C4-2B (cell line): Measurements from ENCODE around the gene RGSL1.

Source experiments
- H3K27ac ChIP-seq: fragments of 450-650 bp; 2 replicates; pipeline ENCODE4 v1.5.1; 2017
- ZFX ChIP-seq: fragments of 450-650 bp; IDR thresholded peaks from 2 replicates; pipeline ENCODE4 v1.6.1; 2017
- TF ChIP-seq, protein P1 (sequence below): fragments of 450-650 bp; conservative IDR thresholded peaks from 2 replicates; pipeline ENCODE4 v1.5.1; 2017; ENCODE audit warnings: mild to moderate bottlenecking

RGSL1 gene

DNA sequence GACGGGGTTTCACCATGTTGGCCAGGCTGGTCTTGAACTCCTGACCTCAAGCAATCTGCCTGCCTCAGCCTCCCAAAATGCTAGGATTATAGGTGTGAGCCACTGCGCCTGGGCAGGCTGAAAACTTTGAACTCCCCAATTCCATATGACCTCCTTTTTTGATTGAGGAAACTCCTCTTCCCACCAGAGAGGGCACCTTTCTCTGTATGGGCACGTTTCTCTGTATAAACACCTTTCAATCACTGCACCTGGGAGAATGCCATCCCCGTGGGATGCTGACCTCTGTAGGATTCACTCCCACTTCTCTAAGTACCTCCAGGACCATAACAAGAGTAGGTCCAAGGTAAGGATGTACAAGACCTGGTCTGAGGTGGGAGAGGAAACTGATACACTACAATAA is 39.8 kb upstream of the RGSL1 start:
- H3K27ac ChIP-seq = peak overlapping the region; percentile 49
- no peak for TF ChIP-seq ZFX
- TF ChIP-seq, protein P1, sequence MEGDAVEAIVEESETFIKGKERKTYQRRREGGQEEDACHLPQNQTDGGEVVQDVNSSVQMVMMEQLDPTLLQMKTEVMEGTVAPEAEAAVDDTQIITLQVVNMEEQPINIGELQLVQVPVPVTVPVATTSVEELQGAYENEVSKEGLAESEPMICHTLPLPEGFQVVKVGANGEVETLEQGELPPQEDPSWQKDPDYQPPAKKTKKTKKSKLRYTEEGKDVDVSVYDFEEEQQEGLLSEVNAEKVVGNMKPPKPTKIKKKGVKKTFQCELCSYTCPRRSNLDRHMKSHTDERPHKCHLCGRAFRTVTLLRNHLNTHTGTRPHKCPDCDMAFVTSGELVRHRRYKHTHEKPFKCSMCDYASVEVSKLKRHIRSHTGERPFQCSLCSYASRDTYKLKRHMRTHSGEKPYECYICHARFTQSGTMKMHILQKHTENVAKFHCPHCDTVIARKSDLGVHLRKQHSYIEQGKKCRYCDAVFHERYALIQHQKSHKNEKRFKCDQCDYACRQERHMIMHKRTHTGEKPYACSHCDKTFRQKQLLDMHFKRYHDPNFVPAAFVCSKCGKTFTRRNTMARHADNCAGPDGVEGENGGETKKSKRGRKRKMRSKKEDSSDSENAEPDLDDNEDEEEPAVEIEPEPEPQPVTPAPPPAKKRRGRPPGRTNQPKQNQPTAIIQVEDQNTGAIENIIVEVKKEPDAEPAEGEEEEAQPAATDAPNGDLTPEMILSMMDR = peak; percentile 29

DNA sequence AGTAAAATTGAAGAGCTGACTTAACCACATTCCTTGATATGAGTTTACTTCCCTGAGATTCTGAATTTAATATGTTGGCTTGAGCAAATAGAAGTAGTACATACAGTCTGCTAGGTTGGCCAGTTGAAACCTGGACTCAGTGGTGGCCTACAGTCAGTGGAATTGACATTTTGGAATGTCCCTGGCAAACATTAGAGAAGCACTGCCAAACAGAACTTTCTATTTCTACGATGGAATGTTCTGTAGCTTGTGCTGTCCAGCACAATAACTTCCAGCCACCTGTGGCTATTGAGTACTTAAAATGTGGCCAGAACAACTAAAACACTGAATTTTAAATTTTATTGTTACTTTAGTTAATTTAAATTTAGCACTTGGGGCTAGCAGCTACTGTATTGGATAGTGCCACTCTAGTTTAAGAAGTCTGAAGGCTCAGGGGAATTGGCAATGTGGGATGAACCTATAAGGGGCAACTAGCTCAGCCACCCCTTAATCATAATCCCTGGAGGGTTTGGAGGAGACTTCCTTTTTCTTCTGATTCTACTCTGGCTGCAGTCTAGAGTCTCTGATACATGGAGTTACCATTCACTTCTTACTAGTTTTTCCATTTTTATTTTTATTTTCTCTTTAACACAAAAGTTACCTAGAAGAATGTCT is 39.2 kb upstream of the RGSL1 start:
- H3K27ac ChIP-seq = peak overlapping the region; percentile 49; the same call in 1 of the 2 replicates
- TF ChIP-seq, protein P1 = no peak; the same call in 1 of the 2 replicates
- TF ChIP-seq ZFX = no peak

- no peak overlapping the region for H3K27ac ChIP-seq
- TF ChIP-seq, protein P1 = no peak
- no peak for TF ChIP-seq ZFX
These were observed 36.5 kb upstream of the RGSL1 start for GRCh38 chr1:182413486-182413885.

DNA sequence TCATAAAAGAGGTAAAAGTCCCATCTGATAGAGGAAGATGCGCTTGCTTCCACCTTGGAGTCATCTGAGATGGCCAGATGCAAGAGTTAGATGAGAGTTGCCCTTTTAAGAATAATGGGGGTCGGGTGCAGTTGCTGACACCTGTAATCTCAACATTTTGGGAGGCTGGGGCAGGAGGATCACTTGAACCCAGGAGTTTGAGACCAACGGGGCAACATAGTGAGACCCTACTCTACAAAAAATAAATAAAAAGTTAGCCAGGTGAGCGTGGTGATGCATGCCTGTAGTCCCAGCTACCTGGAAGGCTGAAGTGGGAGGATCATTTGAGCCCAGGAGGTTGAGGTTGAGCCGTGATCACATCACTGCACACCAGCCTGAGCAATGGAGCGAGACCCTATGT is 36.0 kb upstream of the RGSL1 start:
- TF ChIP-seq, protein P1 = no peak
- no peak for TF ChIP-seq ZFX
- H3K27ac ChIP-seq = no peak overlapping the region

DNA sequence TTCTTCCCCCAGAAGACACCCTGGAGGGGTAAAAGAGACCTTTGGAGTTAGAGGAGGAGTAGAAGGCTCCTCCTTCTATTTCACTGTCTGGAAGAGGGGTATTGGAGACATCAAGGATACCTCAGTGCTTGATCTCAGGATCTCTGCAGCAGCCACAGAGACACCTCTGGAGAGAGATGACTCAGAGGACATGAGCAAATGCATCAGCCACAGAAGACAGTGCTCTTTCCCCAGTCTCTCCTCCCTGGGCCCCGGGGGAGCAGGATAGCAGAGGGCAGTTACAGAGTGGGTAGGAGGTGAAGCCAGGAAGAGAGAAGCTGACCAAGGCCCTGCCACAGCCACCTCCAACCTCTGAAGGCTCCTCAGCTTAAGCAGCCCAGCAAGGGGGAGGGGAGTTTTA is 34.2 kb upstream of the RGSL1 start:
- no peak overlapping the region for H3K27ac ChIP-seq
- TF ChIP-seq ZFX = no peak
- TF ChIP-seq, protein P1 = no peak

GRCh38 chr1:182426442-182427430 is 23.2 kb upstream of the RGSL1 start:
- no peak overlapping the region for H3K27ac ChIP-seq
- TF ChIP-seq ZFX = no peak
- TF ChIP-seq, protein P1 = no peak

DNA sequence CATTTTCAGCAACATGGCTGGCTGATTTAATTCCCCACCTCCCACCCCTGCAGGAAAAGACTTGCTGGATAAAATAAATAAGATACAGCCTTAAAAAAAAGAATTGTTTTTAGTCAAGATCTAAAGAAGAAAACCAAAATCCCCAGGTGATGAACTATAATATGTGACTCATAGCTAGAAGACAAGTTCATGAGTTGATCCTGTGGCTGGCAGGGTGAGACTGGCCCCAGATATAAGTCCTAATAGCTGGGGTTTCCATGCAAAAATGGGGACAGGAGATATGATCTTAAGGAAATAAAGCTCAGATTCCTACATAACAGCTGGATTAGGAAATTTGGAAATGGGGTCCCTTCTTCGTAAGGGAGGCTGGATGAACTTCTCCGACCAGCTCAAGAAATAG is 21.9 kb upstream of the RGSL1 start:
- no peak overlapping the region for H3K27ac ChIP-seq
- TF ChIP-seq ZFX = no peak
- TF ChIP-seq, protein P1 = no peak
